Lower leg skin (tissue), 3 donors: ENCODE measurements around the gene TIGD1.

Experiments used
- POLR2A ChIP-seq, 2 donors: fragments of 450-650 bp; IDR thresholded peaks; one replicate each; pipeline ENCODE4 v1.6.1; 2016 to 2017; ENCODE audit warnings: antibody characterized with exemption in 2 of 2, mild to moderate bottlenecking in 1 of 2, moderate library complexity in 1 of 2
- TF ChIP-seq, protein P1 (sequence below), 3 donors: fragments of 450-650 bp; IDR thresholded peaks; one replicate each; pipeline ENCODE4 v1.5.1; 2016; ENCODE audit warnings: antibody characterized with exemption in 3 of 3, mild to moderate bottlenecking in 3 of 3, moderate library complexity in 2 of 3

DNA sequence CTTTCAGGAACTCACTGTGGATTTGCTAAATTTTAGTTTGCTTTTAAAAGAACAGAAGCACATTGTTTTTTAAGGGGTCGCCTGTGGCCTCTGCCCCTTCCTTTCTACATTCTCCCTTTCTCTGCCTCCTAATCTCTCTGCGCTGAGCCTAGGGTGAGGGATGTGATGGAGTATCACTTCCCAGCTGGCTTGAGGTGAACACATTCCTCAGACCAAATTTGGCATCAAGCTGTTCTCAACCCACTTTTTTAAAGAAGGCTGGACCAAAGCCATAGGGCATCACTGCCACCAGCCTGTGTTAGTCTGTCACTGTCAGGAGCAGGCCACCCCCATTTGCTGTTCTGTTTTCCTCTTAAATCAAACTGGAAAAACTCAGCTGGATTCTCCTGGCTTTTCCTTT is 27.5 kb upstream of the TIGD1 start:
- TF ChIP-seq, protein P1, sequence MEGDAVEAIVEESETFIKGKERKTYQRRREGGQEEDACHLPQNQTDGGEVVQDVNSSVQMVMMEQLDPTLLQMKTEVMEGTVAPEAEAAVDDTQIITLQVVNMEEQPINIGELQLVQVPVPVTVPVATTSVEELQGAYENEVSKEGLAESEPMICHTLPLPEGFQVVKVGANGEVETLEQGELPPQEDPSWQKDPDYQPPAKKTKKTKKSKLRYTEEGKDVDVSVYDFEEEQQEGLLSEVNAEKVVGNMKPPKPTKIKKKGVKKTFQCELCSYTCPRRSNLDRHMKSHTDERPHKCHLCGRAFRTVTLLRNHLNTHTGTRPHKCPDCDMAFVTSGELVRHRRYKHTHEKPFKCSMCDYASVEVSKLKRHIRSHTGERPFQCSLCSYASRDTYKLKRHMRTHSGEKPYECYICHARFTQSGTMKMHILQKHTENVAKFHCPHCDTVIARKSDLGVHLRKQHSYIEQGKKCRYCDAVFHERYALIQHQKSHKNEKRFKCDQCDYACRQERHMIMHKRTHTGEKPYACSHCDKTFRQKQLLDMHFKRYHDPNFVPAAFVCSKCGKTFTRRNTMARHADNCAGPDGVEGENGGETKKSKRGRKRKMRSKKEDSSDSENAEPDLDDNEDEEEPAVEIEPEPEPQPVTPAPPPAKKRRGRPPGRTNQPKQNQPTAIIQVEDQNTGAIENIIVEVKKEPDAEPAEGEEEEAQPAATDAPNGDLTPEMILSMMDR (IDR thresholded peaks at IDR 0.05) = no peak
- TF ChIP-seq POLR2A (IDR thresholded peaks at IDR 0.05) = no peak
